Activated CD4-positive, alpha-beta T cell treated with anti-CD3 and anti-CD28 coated beads, Interleukin-2, amount 50 U/mL, for 24 hours (primary cell): ENCODE measurements around the gene BMP6.
"Not testable (repeated sequence)": the region's sequence is repeated elsewhere in the genome, so short reads cannot be mapped to it uniquely, and the experiment has no call there.

Experiments used
- DNase-seq, 2 donors: peaks; one replicate each; pipeline ENCODE4 v3.0.0-alpha.2; 2020; ENCODE audit warnings: low read depth in 1 of 2, low spot score in 1 of 2

The BMP6 gene

GRCh38 chr6:7880718-7881107, 154.8 kb downstream of the BMP6 start:
- DNase-seq, result no peak

- no peak for DNase-seq
Measured at GRCh38 chr6:7881765-7882500, 156.0 kb downstream of the BMP6 start.

- no peak for DNase-seq
Measured at GRCh38 chr6:7882505-7883257, 156.8 kb downstream of the BMP6 start.

GRCh38 chr6:7883381-7883780, 157.5 kb downstream of the BMP6 start:
- no peak for DNase-seq

- DNase-seq, result no peak
Measured at GRCh38 chr6:7886132-7886531, 160.2 kb downstream of the BMP6 start.

GRCh38 chr6:7887278-7887991, 161.5 kb downstream of the BMP6 start:
- DNase-seq, result no peak

GRCh38 chr6:7888587-7889357, 162.9 kb downstream of the BMP6 start:
- DNase-seq, result no peak

- DNase-seq, result no peak
Measured at GRCh38 chr6:7891078-7891872, 165.4 kb downstream of the BMP6 start.

- not testable (repeated sequence) for DNase-seq
Measured at GRCh38 chr6:7892367-7892766, 166.5 kb downstream of the BMP6 start.

- no peak for DNase-seq
Measured at GRCh38 chr6:7893342-7893741, 167.4 kb downstream of the BMP6 start.

- DNase-seq, result no peak
Measured at GRCh38 chr6:7894262-7895124, 168.6 kb downstream of the BMP6 start.

GRCh38 chr6:7895125-7895423, 169.2 kb downstream of the BMP6 start:
- DNase-seq, result no peak

- DNase-seq, result no peak
Measured at GRCh38 chr6:7896465-7896987, 170.6 kb downstream of the BMP6 start.

GRCh38 chr6:7897461-7898192, 171.7 kb downstream of the BMP6 start:
- DNase-seq, result no peak

- DNase-seq, result not testable (repeated sequence)
Measured at GRCh38 chr6:7898193-7898586, 172.3 kb downstream of the BMP6 start.

- DNase-seq, result no peak
Measured at GRCh38 chr6:7899101-7899888, 173.4 kb downstream of the BMP6 start.

- no peak for DNase-seq
Measured at GRCh38 chr6:7899889-7900213, 174.0 kb downstream of the BMP6 start.

- no peak for DNase-seq
Measured at GRCh38 chr6:7900621-7901020, 174.7 kb downstream of the BMP6 start.
